GM23338 (cell line): Measurements from ENCODE around the gene SCYGR1. TPM values are rescaled to one million over a fixed set of nuclear protein-coding genes. Genes with fewer than 3 reads are reported as not detected.

ENCODE experiments used
- ATAC-seq: fragments of 200-7000 bp; cut with Tn5 transposase; 3 replicates; pipeline ENCODE4 v1.9.1; 2020
- DNase-seq: peaks from one replicate; pipeline ENCODE4 v3.0.0-alpha.2; 2015; ENCODE audit warnings: low spot score
- H2AFZ ChIP-seq: fragments of 200-600 bp; sonication (generic); 2 replicates; pipeline ENCODE4 v1.8.0; 2016; ENCODE audit warnings: antibody characterized with exemption, mild to moderate bottlenecking, moderate library complexity
- H3F3A ChIP-seq: fragments of 200-600 bp; sonication (generic); replicated peaks from 2 replicates; pipeline ENCODE4 v1.8.0; 2017; ENCODE audit warnings: antibody characterized with exemption, mixed run types, low read depth
- H3K27ac ChIP-seq: fragments of 200-600 bp; sonication (generic); 2 replicates; pipeline ENCODE4 v1.6.1; 2016; ENCODE audit warnings: low read depth
- H3K27me3 ChIP-seq: fragments of 200-600 bp; sonication (generic); 2 replicates; pipeline ENCODE4 v1.8.0; 2016; ENCODE audit warnings: mild to moderate bottlenecking, mixed run types, moderate library complexity; ENCODE audit not compliant: insufficient read depth
- H3K36me3 ChIP-seq: fragments of 200-600 bp; sonication (generic); 2 replicates; pipeline ENCODE4 v1.8.0; 2016; ENCODE audit warnings: mild to moderate bottlenecking; ENCODE audit not compliant: insufficient read depth
- H3K4me1 ChIP-seq: fragments of 200-600 bp; sonication (generic); 2 replicates; pipeline ENCODE4 v1.8.0; 2016; ENCODE audit warnings: mild to moderate bottlenecking, moderate library complexity; ENCODE audit not compliant: insufficient read depth
- H3K4me2 ChIP-seq: fragments of 200-600 bp; sonication (generic); 2 replicates; pipeline ENCODE4 v1.7.1; 2017; ENCODE audit warnings: mixed run types
- H3K4me3 ChIP-seq: fragments of 200-600 bp; sonication (generic); 2 replicates; pipeline ENCODE4 v1.6.1; 2016; ENCODE audit warnings: mixed run types
- H3K79me2 ChIP-seq: fragments of 200-600 bp; sonication (generic); replicated peaks from 2 replicates; pipeline ENCODE4 v1.8.0; 2017; ENCODE audit warnings: mild to moderate bottlenecking; ENCODE audit not compliant: insufficient read depth
- H3K9me2 ChIP-seq: fragments of 200-600 bp; sonication (generic); 2 replicates; pipeline ENCODE4 v1.8.0; 2017; ENCODE audit not compliant: insufficient read depth
- H4K20me1 ChIP-seq: fragments of 200-600 bp; sonication (generic); replicated peaks from 2 replicates; pipeline ENCODE4 v1.8.0; 2017; ENCODE audit warnings: mild to moderate bottlenecking; ENCODE audit not compliant: insufficient read depth
- H3K27ac Mint-ChIP-seq: 2 replicates; pipeline ENCODE4 v1.8.0; 2020; ENCODE audit warnings: inconsistent platforms, mild to moderate bottlenecking, moderate library complexity, mixed read lengths
- H3K27me3 Mint-ChIP-seq: 3 replicates; pipeline ENCODE4 v1.8.0; 2022; ENCODE audit warnings: low read depth, mild to moderate bottlenecking, moderate library complexity, mixed read lengths, inconsistent platforms; ENCODE audit not compliant: insufficient read depth, poor library complexity
- H3K36me3 Mint-ChIP-seq: 3 replicates; pipeline ENCODE4 v1.8.0; 2021; ENCODE audit warnings: low read depth, mild to moderate bottlenecking, inconsistent platforms, moderate library complexity, mixed read lengths
- H3K4me1 Mint-ChIP-seq: 3 replicates; pipeline ENCODE4 v1.8.0; 2020; ENCODE audit warnings: mild to moderate bottlenecking, inconsistent platforms, mixed read lengths
- H3K4me3 Mint-ChIP-seq: 3 replicates; pipeline ENCODE4 v1.8.0; 2021; ENCODE audit warnings: moderate library complexity, mild to moderate bottlenecking, inconsistent platforms, mixed read lengths
- H3K9me3 Mint-ChIP-seq: 3 replicates; pipeline ENCODE4 v1.8.0; 2020; ENCODE audit warnings: moderate library complexity, mild to moderate bottlenecking, inconsistent platforms, mixed read lengths
- EZH2 ChIP-seq: fragments of 200-600 bp; sonication (generic); IDR thresholded peaks from one replicate; pipeline ENCODE4 v1.8.0; 2017; ENCODE audit warnings: antibody characterized with exemption, mild to moderate bottlenecking, low read depth; ENCODE audit not compliant: unreplicated experiment
- EZH2phosphoT487 ChIP-seq: fragments of 200-600 bp; sonication (generic); IDR thresholded peaks from one replicate; pipeline ENCODE4 v1.8.1; 2018; ENCODE audit warnings: antibody characterized with exemption; ENCODE audit not compliant: unreplicated experiment
- JUNB ChIP-seq: IDR thresholded peaks from one replicate; pipeline ENCODE4 v1.6.1; 2016; ENCODE audit warnings: antibody characterized with exemption; ENCODE audit not compliant: unreplicated experiment
- NANOG ChIP-seq: IDR thresholded peaks from 2 replicates; pipeline ENCODE4 v1.6.1; 2016; ENCODE audit warnings: antibody characterized with exemption, borderline replicate concordance
- POLR2AphosphoS5 ChIP-seq: IDR thresholded peaks from 2 replicates; pipeline ENCODE4 v1.6.1; 2016; ENCODE audit warnings: antibody characterized with exemption, low read depth
- REST ChIP-seq: IDR thresholded peaks from one replicate; pipeline ENCODE4 v1.6.1; 2018; ENCODE audit warnings: antibody characterized with exemption; ENCODE audit not compliant: unreplicated experiment
- STAT1 ChIP-seq: IDR thresholded peaks from one replicate; pipeline ENCODE4 v1.6.1; 2016; ENCODE audit warnings: antibody characterized with exemption; ENCODE audit not compliant: unreplicated experiment
- ZNF331 ChIP-seq: fragments of 250-450 bp; sonication (Bioruptor Pico); IDR thresholded peaks from 2 replicates; pipeline ENCODE4 v1.5.0; 2020; ENCODE audit warnings: low read depth, mild to moderate bottlenecking, moderate library complexity
- polyA plus RNA-seq: library from polyadenylated mRNA; unstranded; fragments of >200 nt; fragmentation: Nextera tagmentation; extraction: Ambion mirVana; gene quantifications from 2 replicates; pipeline ENCODE4 v1.2.1, GENCODE V29; 2016
- total RNA-seq: library from RNA; depleted of rRNA; stranded (reverse); fragments of >200 nt; shearing (Covaris generic); gene quantifications from 2 replicates; pipeline ENCODE4 v1.2.3, GENCODE V29; 2014
- TF ChIP-seq, protein P1 (sequence below): fragments of 250-450 bp; sonication (Bioruptor Pico); IDR thresholded peaks from 2 replicates; pipeline ENCODE4 v1.5.0; 2020; ENCODE audit warnings: mild to moderate bottlenecking, moderate library complexity

Gene SCYGR1
- total and polyA plus RNA-seq, 2 experiments from 2014 or later, result not detected

DNA sequence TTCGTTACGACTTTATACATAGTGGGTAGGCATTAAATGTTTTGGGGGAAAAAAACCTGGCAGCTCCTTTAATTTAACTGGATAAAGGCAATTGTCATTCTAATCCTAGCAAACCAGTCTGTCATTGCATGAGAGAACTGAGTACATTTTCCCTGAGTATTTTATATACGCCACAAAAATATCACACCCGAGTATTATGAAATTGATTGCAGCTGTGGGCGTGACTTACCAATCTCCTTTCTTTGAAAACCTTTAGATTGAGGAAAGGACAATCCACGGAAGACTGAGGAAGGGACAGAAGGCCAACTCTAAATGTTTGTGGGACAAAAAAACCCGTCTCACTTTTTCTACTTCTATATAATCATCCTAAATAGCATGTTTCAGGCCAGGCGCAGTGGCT is 17.7 kb downstream of the SCYGR1 start:
- Histone ChIP-seq H3K4me3 (no peak overlapping the region), H2AFZ (no peak overlapping the region), H3K9me2 (no peaks in the 10 kb centered on the region), H3K79me2 (no peaks in the 10 kb centered on the region), H3F3A (no peaks in the 10 kb centered on the region), H3K27ac (no peak overlapping the region), H3K4me1 (no peaks in the 10 kb centered on the region), H4K20me1 (no peaks in the 10 kb centered on the region), H3K4me2 (no peak overlapping the region), H3K27me3 (no peaks in the 10 kb centered on the region), H3K36me3 (no peaks in the 10 kb centered on the region)
- H3K27me3 Mint-ChIP-seq, result no peaks in the 10 kb centered on the region
- no peaks in the 10 kb centered on the region for H3K36me3 Mint-ChIP-seq
- H3K27ac Mint-ChIP-seq, result no peak overlapping the region
- no peak overlapping the region for H3K4me3 Mint-ChIP-seq
- DNase-seq, result no peak
- H3K9me3 Mint-ChIP-seq, result no peaks in the 10 kb centered on the region; the same call in 2 of the 3 replicates
- ATAC-seq, result no peak
- H3K4me1 Mint-ChIP-seq, result no peaks in the 10 kb centered on the region
- no peak for TF ChIP-seq POLR2AphosphoS5
- no peak for TF ChIP-seq REST
- no peak for TF ChIP-seq EZH2
- no peak for TF ChIP-seq JUNB

- no peak overlapping the region for H2AFZ ChIP-seq
- Mint-ChIP-seq H3K4me1 (no peaks in the 10 kb centered on the region), H3K9me3 (no peaks in the 10 kb centered on the region; the same call in 2 of the 3 replicates), H3K27ac (no peak overlapping the region), H3K4me3 (no peak overlapping the region), H3K27me3 (no peaks in the 10 kb centered on the region), H3K36me3 (no peaks in the 10 kb centered on the region)
- no peak for ATAC-seq
- no peaks in the 10 kb centered on the region for H4K20me1 ChIP-seq
- no peak overlapping the region for H3K27ac ChIP-seq
- H3K4me3 ChIP-seq, result no peak overlapping the region
- no peaks in the 10 kb centered on the region for H3K79me2 ChIP-seq
- H3K4me2 ChIP-seq, result no peak overlapping the region
- no peaks in the 10 kb centered on the region for H3K36me3 ChIP-seq
- H3F3A ChIP-seq, result no peaks in the 10 kb centered on the region
- no peaks in the 10 kb centered on the region for H3K9me2 ChIP-seq
- no peaks in the 10 kb centered on the region for H3K27me3 ChIP-seq
- no peak for DNase-seq
- no peaks in the 10 kb centered on the region for H3K4me1 ChIP-seq
- TF ChIP-seq JUNB, result no peak
- no peak for TF ChIP-seq EZH2phosphoT487
- no peak for TF ChIP-seq STAT1
- TF ChIP-seq, protein P1, sequence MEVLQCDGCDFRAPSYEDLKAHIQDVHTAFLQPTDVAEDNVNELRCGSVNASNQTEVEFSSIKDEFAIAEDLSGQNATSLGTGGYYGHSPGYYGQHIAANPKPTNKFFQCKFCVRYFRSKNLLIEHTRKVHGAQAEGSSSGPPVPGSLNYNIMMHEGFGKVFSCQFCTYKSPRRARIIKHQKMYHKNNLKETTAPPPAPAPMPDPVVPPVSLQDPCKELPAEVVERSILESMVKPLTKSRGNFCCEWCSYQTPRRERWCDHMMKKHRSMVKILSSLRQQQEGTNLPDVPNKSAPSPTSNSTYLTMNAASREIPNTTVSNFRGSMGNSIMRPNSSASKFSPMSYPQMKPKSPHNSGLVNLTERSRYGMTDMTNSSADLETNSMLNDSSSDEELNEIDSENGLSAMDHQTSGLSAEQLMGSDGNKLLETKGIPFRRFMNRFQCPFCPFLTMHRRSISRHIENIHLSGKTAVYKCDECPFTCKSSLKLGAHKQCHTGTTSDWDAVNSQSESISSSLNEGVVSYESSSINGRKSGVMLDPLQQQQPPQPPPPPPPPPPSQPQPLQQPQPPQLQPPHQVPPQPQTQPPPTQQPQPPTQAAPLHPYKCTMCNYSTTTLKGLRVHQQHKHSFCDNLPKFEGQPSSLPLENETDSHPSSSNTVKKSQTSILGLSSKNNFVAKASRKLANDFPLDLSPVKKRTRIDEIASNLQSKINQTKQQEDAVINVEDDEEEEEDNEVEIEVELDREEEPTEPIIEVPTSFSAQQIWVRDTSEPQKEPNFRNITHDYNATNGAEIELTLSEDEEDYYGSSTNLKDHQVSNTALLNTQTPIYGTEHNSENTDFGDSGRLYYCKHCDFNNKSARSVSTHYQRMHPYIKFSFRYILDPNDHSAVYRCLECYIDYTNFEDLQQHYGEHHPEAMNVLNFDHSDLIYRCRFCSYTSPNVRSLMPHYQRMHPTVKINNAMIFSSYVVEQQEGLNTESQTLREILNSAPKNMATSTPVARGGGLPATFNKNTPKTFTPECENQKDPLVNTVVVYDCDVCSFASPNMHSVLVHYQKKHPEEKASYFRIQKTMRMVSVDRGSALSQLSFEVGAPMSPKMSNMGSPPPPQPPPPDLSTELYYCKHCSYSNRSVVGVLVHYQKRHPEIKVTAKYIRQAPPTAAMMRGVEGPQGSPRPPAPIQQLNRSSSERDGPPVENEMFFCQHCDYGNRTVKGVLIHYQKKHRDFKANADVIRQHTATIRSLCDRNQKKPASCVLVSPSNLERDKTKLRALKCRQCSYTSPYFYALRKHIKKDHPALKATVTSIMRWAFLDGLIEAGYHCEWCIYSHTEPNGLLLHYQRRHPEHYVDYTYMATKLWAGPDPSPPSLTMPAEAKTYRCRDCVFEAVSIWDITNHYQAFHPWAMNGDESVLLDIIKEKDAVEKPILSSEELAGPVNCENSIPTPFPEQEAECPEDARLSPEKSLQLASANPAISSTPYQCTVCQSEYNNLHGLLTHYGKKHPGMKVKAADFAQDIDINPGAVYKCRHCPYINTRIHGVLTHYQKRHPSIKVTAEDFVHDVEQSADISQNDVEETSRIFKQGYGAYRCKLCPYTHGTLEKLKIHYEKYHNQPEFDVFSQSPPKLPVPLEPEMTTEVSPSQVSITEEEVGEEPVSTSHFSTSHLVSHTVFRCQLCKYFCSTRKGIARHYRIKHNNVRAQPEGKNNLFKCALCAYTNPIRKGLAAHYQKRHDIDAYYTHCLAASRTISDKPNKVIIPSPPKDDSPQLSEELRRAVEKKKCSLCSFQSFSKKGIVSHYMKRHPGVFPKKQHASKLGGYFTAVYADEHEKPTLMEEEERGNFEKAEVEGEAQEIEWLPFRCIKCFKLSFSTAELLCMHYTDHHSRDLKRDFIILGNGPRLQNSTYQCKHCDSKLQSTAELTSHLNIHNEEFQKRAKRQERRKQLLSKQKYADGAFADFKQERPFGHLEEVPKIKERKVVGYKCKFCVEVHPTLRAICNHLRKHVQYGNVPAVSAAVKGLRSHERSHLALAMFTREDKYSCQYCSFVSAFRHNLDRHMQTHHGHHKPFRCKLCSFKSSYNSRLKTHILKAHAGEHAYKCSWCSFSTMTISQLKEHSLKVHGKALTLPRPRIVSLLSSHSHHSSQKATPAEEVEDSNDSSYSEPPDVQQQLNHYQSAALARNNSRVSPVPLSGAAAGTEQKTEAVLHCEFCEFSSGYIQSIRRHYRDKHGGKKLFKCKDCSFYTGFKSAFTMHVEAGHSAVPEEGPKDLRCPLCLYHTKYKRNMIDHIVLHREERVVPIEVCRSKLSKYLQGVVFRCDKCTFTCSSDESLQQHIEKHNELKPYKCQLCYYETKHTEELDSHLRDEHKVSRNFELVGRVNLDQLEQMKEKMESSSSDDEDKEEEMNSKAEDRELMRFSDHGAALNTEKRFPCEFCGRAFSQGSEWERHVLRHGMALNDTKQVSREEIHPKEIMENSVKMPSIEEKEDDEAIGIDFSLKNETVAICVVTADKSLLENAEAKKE (CRISPR knock-in tag), result no peak
- no peak for TF ChIP-seq REST
- TF ChIP-seq ZNF331, result no peak
- no peak for TF ChIP-seq NANOG
Observed at GRCh38 chr2:227368574-227368973, 19.2 kb downstream of the SCYGR1 start.
